HG02885 (cell line): ENCODE data around the gene EIF2D.
A peak's percentile ranks its signal among the peaks of the same experiment; 100 is the strongest.

ENCODE experiments used
- ATAC-seq: cut with Tn5 transposase; IDR thresholded peaks from one replicate; pipeline ENCODE4 v1.9.1; 2021; ENCODE audit warnings: mild to moderate bottlenecking; ENCODE audit not compliant: unreplicated experiment, poor library complexity

The EIF2D gene

DNA sequence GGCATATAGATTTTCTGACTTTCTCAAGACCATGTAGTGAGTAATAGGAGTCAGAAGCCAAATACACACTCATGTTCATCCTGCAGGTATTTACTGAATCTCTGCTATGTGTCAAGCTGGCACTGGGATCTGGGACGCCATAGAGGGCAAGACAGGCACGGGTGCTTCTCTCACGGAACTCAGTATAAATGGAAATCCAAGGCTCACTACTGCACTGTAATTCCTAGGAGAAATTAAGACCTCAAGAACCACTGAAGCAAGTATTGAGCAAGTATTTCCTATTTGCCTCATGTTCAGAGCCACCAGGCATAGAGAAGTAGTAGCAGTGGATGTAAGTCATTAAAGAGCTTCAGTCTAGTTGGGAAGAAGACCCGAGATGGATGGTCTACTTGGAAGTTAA is 38.9 kb downstream of the EIF2D start:
- no peak for ATAC-seq

DNA sequence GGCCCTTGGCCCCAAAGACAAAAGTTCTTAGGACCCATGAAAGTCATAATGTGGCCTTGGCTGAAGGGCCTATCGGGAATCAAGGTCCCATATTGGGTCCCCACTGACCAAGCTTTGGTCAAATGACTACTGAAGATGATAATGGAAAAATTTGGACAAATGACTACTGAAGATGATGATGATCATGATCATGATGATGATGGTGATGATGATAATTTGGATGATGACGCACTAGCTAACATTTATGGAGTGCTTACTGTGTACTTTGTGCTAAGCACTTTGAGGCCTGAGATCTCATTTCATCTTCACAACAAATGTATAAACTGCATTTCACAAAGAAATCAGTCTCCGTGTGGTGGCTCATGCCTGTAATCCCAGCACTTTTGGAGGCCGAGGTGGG is 39.4 kb downstream of the EIF2D start:
- no peak for ATAC-seq

DNA sequence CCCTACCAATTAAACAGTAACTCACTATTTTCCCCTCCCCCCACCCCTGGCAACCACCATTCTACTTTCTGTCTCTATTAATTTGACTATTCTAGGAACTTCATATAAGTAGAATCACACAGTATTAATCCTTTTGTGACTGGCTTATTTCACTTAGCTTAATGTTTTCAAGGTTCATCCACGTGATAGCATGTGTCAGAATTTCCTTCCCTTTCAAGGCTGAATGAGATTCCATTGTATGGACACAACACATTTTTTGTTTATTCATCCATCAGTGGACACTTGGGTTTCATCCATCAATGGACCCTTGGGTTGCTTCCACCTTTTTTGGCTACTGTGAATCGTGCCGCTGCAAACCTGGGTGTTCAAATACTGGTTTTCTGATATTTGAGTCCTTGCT is 41.7 kb downstream of the EIF2D start:
- no peak for ATAC-seq

DNA sequence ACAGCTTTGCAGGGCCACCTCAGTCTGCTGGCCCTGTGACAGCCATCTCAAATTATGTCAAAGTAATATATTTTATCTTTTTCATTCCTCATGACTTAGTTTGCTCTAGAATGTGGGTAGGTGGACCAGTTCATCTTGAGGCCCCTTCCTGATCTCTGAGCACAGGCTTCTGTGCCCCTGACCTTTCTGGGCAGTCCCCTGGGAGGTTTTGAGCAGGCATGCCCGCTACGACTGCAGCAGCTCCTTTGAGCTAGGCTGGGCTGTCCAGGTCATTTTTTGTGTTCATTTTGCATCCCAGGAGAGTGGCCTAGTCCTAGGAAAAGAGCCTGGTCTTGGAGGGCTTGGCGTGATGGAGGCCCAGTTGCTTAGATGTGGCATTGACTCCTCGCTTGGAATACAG is 42.7 kb downstream of the EIF2D start:
- ATAC-seq = no peak

DNA sequence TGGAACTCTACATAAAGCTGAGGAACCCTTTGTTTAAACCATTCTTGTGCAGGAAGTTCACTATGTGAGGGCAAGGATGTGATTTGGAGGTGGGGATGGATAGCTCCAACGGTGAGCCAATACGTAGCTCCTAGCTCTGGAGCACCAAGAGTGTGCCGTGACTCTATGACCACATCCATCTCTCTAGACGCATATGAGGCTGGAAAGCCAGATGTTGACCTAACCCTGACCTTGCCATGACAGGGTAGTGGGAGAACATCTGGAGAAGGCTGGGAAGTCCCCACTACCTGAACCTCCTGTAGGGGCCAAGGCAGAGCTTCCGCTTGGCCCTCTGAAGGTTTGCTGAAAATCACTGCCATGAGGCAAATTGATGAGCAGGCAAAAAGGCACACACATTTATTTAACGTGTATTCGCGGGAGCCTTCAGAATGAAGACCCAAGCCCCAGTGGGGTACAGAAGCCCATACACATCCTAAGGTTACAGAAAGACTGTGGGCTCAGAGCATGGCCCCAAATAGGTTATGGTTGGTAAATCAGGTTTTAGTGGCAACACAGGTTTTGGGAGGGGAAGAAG is 43.4 kb downstream of the EIF2D start:
- no peak for ATAC-seq

DNA sequence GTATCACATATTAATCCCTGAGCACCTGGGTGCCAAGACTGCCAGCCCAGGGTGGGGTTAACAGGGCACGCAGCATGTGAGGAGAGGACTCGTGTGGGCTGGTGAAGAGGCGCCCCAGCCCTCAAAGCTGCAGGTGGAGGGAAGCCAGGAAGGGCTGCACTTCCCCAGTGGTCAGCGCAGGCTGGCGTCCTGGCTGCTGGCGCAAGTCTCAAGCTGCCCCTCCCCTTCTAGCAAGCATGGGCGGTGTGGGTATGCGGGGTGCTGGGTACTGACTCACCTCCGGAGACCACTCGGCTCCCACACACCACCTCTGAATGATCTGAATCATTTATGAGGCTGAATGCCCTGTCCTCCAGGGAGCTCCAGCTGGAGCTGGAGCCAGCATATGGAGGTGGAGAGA is 44.0 kb downstream of the EIF2D start:
- no peak for ATAC-seq

DNA sequence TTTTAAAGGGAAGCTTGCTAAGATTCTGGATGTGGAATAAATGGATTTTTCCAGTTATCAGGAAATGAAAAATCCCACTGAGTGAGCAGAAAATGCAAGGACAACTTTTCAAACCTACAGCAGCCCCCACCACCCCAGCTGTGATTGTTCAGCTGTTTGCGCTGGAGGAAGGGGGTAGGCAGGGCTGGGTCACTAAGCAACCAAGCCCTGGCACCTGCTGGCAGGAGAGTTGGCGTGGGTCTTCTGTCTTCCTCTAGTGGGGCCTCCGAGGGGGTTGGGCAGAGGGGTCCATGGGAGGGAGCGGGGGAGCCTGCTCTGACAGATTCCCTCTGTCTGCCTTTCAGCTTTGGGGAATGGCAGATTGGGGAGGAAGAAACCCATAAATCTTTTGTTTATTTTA is 45.3 kb downstream of the EIF2D start:
- ATAC-seq = no peak

DNA sequence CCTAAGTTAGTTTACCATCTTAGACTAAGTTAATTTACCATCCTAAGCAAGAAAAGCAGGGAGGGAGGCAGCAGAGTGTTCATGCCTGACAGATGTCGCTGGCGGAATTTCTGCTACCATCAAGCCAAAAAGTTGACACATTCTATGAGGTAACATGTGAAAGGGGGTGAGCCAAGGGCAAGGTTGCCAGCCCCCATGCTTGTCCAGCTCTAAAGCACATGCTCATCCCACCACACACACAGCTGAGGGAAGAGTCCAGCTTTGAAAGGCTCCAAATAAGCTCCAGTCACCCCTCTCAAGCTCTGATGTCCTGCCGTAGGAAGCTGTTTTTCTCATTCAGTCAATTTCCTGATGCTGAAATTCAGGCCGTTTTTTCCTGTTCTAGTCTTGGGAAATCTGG is 46.3 kb downstream of the EIF2D start:
- ATAC-seq = no peak

DNA sequence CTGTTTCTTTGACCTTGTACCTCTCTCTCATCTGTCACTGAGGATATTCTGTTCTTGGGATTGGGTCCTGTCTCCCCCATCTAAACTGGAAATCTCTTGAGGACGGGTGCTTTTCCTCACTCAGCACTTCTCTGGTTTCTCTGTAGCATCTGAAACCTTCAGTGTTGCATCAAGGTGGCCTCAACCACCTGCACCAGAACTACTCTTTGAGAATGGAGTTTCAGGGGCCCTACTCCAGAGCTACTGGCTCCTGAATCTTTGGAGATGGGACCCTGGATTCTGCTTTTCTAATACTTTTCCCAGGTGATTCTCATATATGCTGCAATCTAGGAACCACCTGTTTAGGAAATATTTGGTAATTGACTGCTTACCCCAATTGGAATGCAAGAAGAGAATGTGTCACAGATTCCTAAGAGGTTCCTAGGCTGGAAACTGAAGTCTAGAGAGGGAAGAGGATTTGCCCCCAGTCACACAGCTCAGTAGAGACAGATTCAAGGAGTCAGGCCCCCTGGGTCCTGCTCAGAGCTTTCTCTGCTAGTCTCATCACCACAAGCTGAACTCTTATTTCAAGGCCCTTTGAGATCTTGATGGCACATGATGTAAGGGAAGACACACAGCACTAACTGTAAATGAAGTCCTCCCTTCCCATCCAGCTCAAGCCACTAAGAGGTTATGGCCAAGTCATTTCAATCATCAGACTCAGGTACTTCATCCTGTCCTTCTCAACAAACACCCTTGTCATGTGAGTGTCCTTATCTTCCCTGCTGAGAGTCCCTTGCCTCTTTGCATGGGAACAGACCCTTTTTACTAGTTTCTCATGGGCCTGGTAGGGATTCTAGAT is 48.7 kb downstream of the EIF2D start:
- peak; percentile 32 for ATAC-seq

DNA sequence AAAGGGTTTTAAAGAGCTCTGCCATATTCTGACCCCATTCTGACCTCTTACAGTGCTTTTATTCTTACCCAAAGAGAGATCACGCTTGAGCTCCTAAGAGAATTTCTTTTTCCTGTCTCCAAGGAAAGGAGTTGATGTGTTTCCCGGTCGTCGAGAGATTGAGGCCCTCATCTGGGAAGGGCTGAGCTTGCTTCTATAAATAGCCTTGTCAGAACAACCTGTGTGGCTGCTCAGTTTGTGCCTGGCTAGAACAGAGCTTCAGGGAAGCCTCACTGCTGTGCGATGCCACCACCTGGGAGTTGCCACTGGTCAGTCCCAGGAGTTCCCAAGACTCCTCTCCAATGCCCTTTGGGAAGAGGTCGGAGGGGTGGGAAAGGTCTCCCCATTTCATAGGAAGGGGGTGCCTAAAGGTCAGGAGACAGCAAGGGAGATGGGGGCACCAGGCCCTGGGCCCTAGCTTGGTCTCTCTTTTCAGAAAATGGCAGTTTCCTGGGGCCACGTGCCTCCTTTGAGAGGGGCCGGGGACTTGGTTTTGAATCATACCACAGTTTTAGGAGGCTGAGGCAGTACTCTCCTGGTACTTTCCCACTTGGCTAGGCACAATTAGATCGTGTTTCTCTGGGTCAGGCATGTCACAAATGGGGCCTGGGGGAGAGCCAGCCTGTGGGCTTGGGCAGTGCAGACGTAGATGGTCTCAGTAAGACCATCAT is 52.1 kb downstream of the EIF2D start:
- ATAC-seq = no peak

DNA sequence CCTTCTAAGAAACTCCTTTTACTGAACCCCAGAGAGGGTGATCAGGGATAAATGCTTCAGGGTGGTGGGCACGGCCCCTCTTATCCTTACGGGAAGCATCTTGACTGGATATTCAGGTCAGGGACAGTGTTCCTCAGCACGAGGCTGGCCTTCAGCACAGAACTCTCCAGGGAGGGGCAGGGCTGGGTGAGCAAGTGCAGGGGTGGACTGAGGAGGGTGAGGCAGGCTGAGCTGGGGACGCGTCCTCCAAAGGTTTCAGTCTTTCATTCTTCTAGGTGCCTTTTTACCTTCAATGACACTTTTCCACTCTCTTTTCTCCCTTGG is 52.6 kb downstream of the EIF2D start:
- ATAC-seq = no peak

DNA sequence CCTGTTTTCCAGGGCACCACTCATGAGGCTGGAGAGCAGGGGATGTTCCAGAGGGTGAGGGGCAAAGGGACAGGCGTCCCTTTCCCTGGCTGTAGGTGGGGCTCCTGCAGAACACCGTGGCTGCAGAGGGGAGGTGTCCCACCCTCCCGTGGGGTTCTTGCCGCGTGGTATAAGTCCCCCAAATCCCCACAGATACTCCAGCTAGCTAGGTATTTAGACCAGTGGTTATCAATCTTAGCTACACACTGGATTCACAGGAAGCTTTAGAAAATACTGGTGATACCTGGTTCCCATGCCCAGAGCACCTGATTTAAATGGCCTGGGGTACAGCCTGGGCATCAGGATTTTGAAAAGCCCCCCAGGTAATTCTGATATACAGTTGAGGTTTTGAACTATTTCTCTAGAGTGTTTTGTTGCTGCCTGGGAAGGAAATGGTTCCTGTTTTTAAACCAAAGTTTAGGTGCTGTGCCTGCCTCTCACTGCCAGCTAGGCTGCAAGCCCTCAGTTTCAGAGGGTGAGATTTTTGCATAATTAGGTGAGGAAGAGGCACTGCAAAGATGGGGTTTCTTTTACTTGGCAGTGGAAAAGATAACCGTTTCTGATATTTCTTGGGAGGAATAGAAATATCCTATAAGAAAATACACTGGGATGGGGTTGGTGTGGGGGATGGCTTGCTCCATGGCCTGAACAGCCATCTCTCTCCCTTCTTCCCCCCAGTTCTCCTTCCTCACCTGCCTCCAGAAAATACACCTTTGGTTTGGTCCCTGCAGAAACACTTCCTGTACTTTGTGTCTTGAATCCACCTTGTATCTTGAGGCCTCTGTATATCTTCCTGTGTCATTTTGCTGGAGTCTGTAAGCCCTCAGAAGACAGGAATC is 53.2 kb downstream of the EIF2D start:
- ATAC-seq = no peak

DNA sequence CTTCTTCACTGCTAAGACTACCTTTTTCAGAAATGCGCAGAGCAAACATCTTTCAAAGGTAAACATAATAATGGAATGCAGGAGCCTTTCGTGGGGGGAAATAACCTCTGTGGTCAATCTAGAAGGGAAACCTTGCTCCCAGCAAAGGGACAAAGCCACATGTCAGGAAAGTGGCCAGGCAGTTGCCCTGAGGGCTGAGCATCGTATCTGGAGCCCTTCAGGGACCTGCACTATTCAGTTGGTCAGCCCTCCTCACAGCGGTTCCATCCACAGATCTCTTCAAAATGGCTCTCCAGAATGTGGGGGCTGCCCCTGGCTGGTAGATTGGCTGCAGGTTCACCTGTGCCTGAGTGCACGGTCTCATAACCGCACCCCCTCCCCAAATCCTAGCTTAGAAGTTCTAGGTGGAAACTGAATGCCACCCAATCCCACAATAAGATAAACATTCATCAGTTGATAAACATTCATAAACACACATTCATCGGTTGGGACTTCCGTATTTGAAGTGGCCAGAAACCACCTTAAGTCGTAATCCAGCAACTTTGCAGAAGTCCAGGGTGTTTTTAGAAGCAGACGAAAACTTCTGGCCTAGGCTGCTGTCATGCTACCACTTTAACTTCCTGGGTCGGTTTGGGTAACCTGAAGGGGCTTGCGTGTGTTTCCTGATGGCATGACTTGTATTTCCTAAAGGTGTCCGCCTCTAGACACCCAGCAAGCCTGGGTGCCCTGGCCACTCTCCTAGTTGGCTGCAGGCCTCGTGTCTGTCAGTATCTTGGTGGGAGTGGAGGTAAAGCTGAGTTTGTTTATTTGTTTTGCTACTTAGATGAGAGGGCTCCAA is 54.4 kb downstream of the EIF2D start:
- no peak for ATAC-seq

DNA sequence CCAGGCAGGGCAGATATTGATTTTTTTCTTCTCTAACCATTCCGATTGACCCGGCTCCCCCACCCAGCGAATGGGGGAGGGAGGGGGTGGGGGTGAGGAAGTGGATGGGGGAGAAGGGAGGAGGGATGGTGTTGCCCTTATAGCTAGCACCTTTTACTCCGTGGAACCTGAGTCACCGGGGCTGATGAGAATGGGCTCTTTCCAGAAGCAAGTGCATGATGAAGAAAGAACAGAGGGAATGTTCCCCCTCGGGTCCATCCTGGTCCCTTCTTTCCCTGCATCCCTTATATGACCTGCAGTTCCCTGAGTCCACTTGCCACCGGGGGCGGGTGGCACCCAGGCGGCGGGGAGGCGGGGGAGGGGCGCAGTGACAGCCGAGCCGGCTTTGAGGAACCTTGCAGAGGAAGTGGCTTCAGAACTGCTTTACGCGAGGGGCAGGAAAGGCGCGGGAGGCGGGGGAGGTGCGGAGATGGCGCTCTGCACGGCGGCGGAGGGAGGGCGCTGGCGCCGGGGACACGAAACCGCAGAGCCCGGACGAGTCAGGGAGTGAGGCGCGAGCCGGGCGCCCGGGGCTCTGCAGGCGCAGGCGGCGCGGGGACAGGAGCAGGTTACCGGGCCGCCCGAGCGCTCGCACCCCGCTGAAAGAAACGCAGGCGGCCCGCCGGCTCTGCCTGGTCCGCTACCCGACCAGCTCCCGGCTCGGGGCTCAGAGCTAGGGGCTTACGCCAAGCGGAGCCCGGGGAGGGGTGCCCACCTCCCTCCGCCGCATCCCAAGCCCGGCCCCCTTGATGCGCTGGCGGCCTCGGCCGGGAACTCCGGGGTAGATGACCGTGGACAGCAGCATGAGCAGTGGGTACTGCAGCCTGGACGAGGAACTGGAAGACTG is 55.3 kb downstream of the EIF2D start:
- ATAC-seq = peak; percentile 54

DNA sequence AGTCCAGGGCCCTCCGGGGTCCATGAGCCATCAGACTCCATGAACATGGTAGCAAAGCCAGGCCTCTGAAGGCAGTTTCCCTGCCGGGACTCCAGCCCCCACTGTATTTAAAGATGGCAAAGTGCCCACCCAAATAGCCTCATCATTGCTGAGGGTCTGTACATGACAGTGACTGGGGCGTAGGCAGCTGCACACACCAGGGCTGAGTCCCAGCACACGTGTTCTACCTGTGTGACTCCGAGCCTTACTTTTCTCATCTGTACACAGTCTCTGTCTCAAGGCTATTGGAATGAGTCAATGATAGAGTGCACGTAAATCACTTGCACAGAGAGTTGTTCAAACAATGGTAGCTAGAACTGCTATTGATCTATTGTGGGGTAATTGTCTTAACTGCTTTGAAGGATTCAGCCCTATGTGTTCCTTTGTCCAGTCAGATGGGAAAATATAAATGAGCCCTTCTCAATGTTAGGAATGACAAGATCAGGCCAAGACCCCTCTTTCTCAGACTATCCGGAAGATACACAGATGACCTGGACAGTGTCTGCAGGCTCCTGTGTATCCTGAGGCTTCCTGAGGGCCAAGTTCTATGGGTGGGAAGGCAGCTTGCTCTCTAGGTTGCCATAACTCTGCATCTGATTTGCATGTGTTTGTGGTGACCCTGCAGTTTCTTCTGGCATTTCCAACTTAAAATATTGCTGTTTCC is 56.1 kb downstream of the EIF2D start:
- peak; percentile 38 for ATAC-seq

DNA sequence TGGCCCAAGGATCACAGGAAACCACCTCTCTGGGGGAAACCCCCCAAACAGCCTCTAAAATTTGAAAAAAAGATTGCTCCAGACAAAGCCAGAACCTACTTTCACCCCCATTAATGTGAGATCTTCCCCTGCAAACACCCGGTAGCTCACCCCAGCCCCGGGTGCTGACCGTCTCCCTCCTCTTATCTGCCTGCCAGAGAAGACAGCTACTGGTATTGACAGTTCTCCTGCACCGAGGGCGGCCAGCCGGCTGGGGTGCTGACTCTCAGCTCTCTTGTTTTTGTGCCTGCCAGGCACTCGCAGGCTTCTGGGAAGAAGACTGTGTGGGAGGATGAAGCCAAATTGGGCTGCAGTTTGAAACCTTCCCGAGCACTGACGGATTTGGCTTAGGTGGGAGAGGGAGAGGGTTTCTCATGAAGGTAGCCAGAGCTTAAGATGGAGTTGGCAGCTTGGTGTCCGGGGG is 56.8 kb downstream of the EIF2D start:
- no peak for ATAC-seq

DNA sequence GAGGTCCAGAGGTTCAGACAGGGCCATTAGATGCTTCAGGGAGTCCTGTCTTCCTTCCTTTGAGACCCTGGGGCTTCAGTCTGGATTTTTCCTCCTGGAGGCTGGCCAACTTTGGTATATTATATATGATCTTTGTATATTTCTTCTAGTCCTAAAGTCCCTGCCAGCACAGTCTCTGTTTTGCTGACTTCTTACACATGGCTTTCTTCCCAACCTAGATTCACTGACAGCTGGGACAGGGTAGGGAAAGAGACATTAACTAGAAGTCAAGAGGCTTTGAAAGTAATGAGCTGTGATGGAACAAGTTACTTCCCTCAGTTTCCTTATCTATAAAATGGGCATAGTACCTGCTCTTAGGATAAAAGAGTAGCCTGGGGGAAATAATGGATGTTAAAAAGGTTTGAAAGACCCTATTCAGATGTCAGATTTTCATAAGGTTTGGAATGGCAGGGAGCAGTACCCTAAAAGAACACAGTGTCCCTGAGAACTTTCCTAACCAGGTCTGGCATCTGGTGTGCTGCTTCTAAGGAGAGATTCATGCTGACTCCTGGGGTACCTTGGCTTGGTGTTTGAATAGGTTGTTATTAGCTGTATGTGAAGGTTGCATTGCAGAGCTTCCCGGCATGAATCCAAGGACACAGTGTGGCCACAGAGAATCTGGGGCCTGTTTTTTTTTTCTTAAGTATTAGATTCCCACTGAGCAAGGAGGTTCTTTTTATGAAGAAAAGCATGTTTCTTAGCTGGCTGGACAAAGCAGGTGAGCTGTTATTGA is 57.4 kb downstream of the EIF2D start:
- no peak for ATAC-seq
